CD4-positive, alpha-beta T cell treated with Interleukin-2 at 100 ng/mL for 4 hours (primary cell): ENCODE measurements around the gene TTLL11.
A peak's percentile ranks its signal among the peaks of the same experiment; 100 is the strongest.
"Not testable (repeated sequence)": the region's sequence is repeated elsewhere in the genome, so short reads cannot be mapped to it uniquely, and the experiment has no call there.

ENCODE experiments used
- DNase-seq: peaks from one replicate; pipeline ENCODE4 v3.0.0-alpha.2; 2020; ENCODE audit warnings: low spot score

The TTLL11 gene

DNA sequence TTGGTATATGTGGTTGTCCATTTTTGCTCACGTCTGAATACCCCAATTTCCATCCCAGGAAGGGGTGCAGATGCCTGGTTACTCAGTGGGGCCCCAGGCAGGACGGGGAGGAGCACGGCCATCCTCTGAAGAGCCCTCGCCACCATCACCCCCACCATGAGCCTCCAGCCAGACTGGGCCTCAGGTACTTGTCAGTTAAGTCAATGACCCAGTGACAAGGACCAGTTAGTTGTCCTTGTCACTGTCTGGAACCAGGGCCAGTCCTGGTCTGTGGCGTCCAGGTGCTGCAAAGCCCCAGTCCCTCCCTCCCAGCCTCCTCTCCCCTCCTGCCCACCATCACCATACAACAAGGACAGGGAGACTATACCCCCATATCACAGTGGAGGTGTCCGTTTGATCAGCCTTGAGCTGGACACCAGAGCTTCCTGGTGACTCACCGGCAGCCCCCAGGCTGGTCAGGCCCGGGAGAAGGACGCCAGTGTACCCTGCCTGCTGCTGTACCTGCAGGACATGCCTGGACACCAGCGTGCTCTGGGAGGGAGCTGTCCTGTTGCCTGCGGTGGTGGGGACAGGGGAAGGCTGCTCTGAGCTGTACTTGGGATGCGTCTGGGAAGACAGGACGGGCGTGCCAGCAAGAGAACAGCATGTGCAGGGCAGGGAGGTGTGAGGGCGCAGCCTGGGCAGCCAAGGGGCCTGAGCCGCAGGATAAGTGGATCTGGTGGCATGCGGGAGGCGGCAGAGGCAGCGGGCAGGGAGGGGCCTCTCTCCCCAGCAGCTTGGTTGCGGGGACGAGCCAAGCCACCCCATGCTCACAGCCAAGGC is 32.6 kb upstream of the TTLL11 start:
- DNase-seq = no peak

DNA sequence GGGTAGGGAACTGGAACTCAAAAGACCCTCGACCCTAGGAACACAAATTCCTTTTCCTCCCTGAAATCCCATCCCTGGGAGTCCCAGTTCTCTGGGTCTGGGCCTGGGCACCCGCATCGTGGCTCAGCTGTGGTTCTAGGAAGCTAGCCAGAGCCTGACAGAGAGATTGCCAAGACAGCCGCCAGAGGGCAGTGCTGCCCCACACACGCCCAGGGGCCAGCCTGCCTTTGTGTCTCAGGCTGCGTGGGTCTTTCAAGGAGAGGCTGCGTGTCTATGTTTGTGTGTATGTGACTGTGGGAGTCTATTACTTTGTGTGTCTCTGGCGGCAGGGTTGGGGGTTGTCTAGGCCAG is 32.0 kb upstream of the TTLL11 start:
- peak; percentile 73 for DNase-seq

DNA sequence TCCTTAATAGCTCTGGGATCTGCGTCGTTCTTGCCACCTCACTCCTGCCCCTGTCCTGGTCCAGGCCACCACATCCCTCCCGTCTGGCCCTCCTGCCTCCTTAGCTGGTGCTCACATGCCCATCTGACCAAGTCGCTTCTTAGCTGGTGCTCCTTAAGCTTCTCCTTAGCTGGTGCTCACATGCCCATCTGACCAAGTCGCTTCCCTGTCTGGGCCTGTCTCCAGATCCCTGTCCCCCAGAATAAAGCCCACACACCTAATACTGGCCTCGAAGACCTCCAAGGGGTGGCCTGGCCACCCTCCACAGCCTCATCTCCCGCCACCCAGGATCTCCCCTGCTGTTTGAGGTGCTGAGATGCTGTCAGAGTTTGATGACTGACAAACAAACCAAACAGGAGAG is 31.4 kb upstream of the TTLL11 start:
- no peak for DNase-seq

DNA sequence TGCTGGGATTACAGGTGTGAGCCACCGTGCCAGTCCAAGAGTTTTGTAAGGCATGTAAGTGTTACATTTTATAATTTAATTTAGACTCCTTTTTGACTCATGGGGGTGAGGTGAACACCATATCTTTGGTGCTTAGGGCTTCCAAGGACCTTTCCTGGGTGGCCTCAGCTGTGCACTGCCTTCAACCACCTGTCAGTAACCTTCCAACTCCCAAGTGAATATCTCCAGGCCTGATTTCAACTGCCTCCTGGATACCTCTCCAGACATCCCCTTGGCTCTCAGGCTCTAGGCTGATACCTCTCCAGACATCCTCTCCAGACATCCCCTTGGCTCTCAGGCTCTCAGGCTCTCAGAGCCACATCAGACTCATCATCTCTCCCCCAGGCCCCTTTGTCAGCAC is 30.9 kb upstream of the TTLL11 start:
- DNase-seq = no peak

DNA sequence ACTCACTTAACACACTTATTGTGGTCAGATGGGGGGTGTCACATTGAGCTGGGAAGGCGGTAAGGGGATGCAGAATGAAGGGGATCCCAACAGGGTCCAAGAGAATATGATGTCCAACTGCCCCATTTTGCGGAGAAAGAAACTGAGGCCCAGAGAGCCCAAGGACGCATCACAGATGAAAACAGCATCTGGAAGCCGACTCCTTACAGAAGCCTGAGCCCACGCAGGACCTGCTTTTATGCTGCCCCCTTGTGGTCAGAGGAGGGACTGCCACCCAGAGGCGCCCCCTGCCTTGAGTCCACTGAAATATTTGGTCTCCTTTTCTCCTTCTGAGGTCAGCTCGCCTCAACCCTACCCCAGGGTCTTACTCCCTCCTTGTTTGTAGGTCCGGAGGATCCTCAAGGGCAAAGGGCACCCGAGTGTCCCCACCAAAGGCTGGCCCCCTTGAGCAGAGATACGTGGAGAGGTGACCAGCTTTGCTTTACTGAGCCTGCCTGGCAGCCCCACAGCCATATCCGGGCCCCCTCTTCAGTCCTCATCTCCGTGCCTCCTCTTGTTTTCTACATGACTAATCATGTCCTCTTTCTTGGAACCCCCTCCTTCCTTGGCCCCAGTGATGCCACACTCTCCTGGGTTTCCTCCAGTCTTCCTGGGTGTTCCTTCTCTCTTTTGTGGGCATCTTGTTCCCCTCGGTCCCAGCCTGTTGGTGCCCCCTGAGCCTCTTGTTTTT is 30.0 kb upstream of the TTLL11 start:
- DNase-seq = peak; percentile 71

DNA sequence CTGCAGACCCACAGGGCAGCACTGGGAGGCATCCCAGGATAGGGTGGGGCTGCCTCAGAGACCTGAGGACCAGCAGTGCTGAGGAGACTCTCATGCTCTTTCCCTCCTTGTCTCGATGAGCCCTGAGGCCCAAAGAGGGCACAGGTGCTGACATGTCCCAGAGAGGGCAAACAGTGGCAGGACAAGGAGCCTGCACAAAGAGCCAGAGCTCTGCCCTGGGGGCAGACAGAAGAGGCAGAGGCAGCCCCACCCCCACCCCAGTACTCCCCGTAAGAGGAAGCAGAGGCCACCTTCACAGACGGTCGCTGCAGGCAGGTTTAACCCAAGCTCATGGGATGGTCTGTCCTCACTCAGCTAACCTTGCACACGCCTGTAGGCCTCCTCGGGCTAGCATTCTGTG is 29.4 kb upstream of the TTLL11 start:
- no peak for DNase-seq

GRCh38 chr9:122121931-122122330 is 28.8 kb upstream of the TTLL11 start:
- no peak for DNase-seq

GRCh38 chr9:122121391-122121790 is 28.3 kb upstream of the TTLL11 start:
- DNase-seq = no peak

GRCh38 chr9:122120316-122121071 is 27.4 kb upstream of the TTLL11 start:
- DNase-seq = no peak

GRCh38 chr9:122119721-122120120 is 26.6 kb upstream of the TTLL11 start:
- no peak for DNase-seq

DNA sequence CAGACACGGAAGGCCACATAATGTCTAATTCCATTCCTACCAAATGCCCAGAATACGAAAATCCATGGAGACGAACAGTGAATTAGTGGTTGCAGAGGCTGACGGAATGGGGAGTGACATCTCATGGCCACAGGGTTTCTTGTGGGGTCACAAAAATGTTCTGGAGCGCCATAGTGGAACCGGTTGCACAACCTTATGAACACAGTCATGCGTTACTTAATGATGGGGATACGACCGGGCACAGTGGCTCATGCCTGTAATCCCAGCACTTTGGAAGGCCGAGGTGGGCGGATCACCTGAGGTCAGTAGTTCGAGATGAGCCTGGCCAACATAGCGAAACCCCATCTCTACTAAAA is 26.0 kb upstream of the TTLL11 start:
- no peak for DNase-seq

GRCh38 chr9:122118343-122119165 is 25.4 kb upstream of the TTLL11 start:
- DNase-seq = no peak

GRCh38 chr9:122117241-122117640 is 24.1 kb upstream of the TTLL11 start:
- DNase-seq = not testable (repeated sequence)

DNA sequence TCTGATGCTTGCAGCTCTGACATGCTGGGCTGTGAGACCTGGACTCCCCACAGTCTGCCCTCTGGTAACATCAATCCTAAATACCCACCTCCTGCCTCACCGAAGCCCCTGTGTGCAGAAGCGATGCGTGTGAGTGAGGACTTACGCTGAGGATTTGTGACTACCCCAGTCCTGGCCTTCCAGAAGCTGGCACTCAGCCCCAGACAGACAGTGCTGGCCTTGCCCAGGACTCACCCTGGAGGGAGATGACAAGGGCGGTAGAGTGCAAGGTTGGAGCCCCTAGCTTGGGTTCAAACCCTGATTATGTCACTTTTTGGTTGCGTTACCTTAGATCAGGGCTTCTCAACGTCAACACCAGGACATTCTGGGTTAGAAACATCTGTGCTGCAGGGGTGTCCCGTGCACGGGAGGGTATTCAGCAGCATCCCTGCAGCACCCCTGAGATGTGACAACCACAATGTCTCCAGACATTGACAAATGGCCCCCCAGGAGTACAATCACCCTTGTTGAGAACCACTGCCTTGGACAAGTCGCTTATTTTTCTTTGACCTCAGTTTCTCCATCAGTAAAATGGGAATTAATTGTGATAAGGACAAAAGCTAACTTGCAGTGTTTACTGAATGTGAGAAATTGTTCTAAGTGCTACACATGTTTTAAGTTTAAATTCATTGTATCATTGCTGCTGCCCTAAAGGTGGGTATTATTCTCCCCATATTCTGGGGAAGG is 23.5 kb upstream of the TTLL11 start:
- DNase-seq = no peak

- no peak for DNase-seq
These were observed 22.9 kb upstream of the TTLL11 start for GRCh38 chr9:122116040-122116439.

GRCh38 chr9:122115176-122116035 is 22.3 kb upstream of the TTLL11 start:
- no peak for DNase-seq

GRCh38 chr9:122113574-122113973 is 20.5 kb upstream of the TTLL11 start:
- DNase-seq = no peak

DNA sequence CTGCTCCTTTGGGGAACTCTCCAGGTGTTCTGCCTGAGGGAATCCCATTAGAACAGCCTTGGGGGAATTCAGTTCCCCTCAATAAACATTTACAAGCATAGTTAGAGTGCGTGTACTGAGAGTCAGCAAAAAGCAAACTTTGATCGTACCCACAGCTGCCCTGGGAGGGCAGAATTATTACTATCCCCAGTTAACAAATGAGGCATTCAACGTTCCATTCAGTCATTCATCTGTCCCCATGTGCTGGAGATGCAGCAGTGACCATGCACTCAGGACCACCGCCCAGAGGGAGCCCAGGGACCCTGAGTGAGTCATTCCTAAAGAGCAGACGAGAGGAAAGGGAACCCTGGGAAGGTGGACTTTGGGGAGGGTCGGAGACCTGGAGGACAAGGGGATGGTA is 19.1 kb upstream of the TTLL11 start:
- no peak for DNase-seq

DNA sequence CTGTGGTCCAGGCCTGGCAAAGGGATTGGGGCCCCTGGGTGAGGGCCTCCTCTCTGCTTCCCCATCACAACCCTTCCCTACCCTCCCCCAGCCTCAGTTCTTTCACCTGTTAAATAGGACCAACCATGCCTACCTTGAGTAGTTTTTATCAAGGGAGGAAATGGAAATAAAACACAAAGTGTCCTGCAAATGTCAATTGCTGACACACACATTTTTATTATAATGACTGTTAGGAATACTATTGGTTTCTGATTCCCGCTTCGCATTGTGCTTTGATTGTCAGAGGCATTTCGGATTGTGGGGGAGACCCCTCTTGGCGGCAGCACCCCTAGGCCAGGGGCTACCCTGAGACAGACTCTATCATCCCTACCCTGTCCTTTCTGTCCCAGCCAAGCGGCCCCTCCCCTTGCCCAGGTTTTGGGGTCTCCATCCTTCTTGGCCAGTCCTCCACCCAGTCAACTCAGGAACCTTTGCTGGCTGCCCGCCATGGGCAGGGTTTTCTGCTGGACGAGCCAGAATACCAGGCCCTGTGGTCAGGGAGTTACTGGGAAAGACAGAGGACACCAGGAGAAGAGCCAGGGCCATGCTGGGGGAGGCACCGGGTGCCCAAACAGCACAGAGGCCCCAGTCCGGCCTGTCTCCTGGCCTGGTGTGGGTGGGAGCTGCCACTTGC is 18.4 kb upstream of the TTLL11 start:
- no peak for DNase-seq
